Esophagus mucosa (tissue), 1 donor: ENCODE measurements around the gene ZIC2. TPM values are rescaled to one million over a fixed set of nuclear protein-coding genes. Genes with fewer than 3 reads are reported as not detected.

ENCODE experiments used
- ATAC-seq: fragments of 200-7000 bp; cut with Tn5 transposase; one replicate; pipeline ENCODE4 v1.9.1; 2020
- total RNA-seq: library from RNA; stranded (reverse); gene quantifications from one replicate; pipeline ENCODE4 v1.2.4, GENCODE V29; 2023
- donor health status: DM: yes; HTN: yes; CAD: no.

ZIC2 gene
- total RNA-seq, 1 donor from 2014 or later, result 0.04 TPM

- ATAC-seq, result no peak
These were observed 7.2 kb upstream of the ZIC2 start for GRCh38 chr13:99974296-99974938.

DNA sequence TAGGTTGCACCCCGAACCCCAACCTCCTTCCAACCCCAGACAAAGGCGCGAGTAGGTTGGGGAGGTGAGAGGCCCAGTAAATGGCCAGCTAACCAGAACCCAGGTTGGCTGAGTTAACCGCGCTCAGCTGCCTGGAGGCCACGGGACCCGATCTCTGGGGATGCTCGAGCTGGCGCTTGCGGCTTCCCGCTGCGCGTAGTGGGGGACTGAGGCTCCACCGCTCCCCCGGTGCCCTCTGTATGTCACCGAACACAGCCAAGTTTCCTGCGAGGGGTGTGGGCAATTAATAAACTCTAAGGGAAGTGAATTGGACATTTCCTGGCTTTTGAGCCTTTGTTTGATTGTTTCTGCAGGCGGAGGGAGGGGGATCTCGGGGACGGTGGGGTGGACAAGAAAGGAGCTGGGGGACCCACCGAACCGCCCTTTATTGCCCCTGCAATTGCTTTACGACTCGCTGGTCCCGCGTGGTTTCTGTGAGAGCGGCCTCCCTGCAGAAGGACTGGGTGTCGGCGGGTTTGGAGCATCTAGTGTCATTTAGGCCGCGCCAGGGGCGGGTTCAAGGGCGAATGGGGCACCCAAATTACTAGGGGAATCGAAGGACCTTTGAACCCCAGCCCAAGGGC is 6.5 kb upstream of the ZIC2 start:
- no peak for ATAC-seq

GRCh38 chr13:99975626-99976025 is 6.0 kb upstream of the ZIC2 start:
- no peak for ATAC-seq

DNA sequence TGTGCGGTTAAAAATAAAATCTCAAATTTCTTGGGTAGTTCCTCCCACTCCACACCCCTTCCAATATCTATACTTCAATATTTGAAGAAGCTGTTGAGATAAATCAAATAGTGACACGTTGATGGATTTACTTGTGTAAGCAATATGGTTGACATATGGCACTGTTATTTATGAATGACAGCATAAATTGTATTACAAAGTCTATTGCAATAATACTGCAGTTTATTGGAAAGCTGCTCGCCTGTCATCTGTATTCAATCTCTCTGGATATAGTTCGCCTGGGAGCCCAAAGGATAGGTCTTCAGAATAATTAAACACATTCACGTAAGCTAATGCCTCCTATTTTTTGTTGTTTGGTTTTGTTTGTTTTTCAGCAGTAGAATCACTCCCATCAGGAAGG is 5.0 kb upstream of the ZIC2 start:
- no peak for ATAC-seq

DNA sequence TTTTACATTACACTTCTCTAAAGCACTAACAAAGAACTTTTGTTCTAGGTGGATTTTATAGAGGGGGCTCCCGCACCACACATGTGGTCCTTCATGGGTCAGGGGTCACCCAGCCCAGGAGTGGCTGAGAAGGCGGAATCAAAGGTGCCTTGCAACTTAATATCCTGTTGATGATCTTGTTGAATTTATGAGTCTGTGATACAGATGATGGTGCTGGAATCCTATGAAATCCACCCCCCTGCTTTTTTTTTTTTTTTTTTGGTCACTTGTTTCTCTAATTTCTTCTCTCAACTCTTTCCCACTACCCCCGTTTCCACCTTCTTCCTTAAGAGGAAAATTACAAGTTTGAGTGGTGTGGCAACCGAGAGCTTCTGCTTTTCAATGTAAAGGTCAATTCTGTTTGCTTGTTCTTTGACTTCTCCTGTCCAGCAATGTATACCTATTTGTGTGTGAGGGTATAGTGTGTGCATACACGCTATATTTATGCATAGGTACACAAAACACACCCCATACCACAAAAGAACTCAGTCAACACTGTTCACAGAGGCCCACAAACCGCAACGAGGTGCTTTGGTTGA is 4.2 kb upstream of the ZIC2 start:
- ATAC-seq, result no peak

DNA sequence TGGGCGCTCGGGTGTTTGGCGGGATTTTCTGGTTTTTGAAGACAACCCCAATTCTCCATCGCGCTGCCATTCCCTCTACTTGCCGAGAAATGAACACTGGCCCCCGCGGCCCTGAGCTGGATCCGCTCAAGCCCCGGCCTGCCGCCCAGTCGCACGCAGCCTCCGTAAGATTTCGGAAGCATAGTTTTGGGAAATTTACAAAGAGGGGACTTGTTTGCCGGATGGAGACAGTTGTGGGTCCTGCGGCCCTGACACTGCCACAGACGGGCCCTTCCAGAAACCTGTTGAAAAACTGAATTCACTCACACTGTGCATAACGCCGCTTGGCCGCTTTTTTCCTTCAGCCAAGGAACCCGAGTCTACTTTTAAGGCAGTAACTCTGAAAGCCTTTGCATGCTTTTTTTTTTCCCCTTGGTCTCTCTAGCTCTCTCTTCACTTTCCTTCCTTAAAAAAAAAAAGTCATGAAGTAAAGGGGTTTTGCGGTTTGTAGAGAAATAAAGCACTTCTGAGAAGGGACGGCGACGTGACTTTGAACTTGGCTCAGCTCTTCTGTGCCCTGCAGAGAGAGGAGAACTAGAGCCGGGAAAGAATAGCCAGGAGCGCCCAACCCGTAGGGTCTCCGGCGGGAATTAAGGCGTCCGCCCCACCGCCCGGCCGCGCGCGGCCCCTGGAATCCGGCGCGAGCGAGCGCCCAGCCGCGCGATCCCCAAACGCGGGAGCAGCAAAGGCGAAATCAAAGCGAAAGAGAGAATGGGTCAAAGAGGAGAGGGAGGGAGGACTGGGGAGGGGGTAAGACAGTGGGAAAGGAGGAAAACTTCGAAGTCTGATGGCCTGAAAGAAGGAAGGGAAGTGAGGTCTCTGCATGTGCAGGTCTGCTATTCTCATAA is 3.4 kb upstream of the ZIC2 start:
- ATAC-seq, result no peak

- no peak for ATAC-seq
These were observed 2.7 kb upstream of the ZIC2 start for GRCh38 chr13:99978799-99979452.

DNA sequence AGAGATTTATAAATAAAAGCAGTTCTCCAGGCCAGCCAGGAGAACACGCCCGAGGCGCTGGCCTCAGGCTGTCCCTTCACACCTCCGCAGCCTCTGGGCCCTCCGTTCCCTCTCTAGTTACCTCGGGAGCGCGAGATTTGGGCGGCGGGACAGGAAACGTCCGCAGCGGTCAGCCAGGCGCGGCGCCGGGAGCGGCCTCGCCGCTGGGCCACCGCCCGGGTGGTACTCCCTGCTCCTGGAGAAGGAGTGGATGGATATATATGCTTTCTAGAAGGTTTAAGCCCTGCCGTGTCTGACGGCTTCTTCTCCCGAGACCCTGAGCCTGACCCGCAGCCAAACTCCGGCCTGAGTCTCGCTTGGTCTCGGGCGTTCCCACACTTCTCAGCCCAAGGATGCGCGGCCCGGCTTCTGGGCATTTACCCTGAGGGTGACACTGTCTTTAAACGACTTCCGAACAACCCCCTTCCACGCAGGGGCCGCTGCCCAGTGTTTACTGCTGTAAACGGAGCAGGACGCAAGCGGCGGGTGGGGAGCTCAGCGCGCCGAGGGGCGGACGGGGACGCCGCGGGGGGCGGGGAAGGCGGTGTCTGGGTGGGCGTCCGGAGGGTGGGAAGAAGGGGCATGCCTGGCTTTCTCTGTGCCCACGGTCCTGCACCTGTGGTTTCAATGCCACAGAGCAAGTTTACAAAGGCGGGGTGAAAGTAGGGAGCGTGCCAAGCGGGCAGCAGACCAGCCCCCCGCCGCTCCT is 2.0 kb upstream of the ZIC2 start:
- no peak for ATAC-seq

GRCh38 chr13:99980201-99980823 is 1.3 kb upstream of the ZIC2 start:
- peak; percentile 90 for ATAC-seq

DNA sequence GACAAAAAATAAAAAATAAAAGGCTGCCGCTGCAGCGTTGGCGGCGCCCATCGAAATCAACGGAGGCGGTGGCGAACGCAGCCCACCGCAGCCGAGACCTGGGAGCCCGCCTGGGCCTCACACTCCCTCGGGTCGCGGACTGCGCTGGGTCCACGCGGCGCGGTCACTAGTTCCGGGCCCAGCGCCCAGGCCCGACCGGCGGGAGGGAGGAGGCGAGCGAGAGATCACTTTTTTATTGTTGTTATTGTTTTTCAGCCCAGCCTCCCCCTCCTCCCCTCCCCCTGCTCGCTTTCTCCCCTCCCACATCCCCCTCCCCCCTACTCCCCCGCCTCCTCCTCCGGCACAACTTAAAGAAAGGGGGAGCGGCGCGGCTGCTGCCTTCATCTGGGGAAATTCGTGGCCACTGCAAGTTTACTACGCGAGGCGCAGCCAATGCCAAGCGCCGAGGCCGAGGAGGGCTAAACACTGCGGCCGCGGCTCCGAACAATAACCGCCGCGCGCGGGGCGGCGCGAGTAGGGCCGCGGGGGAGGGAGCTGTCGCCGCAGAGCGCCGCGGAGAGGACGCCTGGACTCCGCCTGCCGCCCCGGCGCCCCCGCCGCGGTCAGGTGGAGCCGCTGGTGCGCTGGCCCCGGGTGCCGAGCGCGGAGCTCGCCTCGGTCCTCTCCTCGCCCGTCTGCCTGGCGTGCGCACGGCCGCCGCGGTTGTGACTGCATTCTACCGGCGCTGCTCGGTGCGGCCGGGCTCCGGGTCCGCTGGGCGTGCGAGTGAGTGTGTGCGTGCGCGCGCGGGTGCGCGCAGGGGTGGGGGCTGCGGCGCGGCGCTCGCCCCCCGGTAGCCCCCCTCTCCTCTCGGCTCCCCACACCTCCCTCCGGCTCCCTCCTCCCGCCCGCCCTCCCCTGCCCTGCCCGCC is 505 bp upstream of the ZIC2 start:
- ATAC-seq, result peak; percentile 46

- ATAC-seq, result peak; percentile 25
These were observed 599 bp downstream of the ZIC2 start for GRCh38 chr13:99982036-99982730.

DNA sequence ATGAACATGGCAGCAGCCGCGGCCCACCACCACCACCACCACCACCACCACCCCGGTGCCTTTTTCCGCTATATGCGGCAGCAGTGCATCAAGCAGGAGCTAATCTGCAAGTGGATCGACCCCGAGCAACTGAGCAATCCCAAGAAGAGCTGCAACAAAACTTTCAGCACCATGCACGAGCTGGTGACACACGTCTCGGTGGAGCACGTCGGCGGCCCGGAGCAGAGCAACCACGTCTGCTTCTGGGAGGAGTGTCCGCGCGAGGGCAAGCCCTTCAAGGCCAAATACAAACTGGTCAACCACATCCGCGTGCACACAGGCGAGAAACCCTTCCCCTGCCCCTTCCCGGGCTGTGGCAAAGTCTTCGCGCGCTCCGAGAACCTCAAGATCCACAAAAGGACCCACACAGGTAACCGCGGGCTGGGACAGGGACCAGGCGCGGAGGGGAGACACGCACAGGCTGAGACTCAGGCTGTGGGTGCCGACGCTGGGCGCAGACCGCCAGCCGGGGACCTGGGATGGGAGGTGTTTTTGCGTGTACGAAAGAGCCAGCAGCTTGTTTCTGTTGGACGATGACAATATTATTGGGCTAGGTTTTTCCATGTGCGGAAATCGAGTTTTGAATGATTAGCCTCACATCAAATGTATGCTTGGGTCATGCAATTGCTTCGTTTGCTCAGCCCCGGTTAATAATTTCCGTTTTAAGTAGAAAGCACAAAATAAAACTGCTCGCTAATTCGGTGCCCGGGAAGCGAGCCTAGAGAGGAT is 1.3 kb downstream of the ZIC2 start:
- ATAC-seq, result no peak

GRCh38 chr13:99983499-99984401 is 2.2 kb downstream of the ZIC2 start:
- no peak for ATAC-seq

- ATAC-seq, result no peak
These were observed 3.1 kb downstream of the ZIC2 start for GRCh38 chr13:99984461-99985240.

DNA sequence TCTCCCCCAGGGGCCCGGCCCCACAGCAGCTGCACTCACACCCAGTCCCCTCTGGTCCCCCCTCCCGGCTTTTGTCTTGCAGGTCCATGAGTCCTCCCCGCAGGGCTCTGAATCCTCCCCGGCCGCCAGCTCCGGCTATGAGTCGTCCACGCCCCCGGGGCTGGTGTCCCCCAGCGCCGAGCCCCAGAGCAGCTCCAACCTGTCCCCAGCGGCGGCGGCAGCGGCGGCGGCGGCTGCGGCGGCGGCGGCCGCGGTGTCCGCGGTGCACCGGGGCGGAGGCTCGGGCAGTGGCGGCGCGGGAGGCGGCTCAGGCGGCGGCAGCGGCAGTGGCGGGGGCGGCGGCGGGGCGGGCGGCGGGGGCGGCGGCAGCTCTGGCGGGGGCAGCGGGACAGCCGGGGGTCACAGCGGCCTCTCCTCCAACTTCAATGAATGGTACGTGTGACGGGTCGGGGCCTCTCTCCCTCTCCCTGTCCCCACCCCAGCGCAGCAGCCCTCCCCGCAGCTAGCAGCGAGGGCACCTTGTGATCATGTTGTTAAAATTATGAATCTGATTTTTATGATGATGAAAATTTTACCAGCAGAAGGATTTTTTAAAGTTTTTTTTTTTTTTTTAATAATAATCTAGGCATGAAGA is 3.8 kb downstream of the ZIC2 start:
- no peak for ATAC-seq

DNA sequence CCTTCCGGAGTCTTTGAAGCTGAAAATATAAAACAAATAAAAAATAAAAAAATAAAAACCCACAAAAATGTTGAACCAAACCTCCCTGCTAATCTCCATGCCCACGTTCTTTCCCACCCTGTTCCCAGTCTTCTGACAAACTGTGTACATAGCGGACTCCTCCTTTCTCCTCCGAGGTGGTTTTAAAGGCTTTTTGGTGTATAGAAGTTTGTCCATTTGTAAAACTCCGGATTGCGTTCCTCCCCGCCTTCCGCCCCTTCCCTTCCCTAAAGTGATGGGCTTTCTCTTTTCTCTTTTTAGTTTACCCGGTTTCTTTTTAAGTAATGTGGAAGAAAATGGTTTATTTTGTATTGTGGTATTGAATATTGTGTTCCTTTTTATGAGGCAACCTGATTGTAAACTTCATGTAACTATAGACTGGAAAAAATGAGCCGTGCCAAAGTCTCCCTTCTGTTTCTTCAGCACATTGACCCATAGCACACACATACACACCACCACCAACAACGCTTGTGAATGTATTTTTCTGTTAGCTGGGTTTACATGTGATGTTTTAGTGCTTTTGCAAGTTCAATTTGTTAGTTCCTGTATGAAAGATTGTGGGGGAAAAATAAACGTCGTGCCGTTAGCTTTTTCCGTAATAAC is 4.4 kb downstream of the ZIC2 start:
- no peak for ATAC-seq
